ENCODE measurements around the gene FAM25G.
"Not testable (repeated sequence)": the region's sequence is repeated elsewhere in the genome, so short reads cannot be mapped to it uniquely, and the experiment has no call there.

Gene FAM25G

GRCh38 chr10:47465216-47465917, 26.1 kb downstream of the FAM25G start:
- DNase-seq, result not testable (repeated sequence)

GRCh38 chr10:47462577-47463358, 28.7 kb downstream of the FAM25G start:
- DNase-seq, result not testable (repeated sequence)

DNA sequence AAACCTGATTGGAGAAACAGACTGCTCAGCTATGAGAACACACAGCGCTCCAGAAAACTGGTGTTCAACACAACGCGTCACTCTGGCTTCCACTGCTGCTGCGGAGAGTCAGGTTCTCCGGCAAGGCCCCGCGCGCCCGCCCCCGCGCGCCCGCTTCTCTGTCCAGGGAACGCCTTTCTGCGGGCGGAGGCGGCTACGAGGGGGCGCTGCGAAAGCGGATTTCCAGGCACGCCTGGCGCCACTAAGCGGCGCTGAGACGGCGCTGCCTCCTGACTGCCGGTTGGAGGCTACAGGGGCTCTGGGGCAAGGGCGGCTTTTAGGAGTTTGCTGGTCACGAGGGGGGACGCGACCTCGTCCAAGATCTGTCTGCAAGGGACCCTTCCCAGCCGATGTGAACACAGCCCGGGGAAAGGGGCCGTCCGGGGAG, 30.2 kb downstream of the FAM25G start:
- peak in 16 of 58 donors; percentile 10 to 60 (median 25) for DNase-seq

DNA sequence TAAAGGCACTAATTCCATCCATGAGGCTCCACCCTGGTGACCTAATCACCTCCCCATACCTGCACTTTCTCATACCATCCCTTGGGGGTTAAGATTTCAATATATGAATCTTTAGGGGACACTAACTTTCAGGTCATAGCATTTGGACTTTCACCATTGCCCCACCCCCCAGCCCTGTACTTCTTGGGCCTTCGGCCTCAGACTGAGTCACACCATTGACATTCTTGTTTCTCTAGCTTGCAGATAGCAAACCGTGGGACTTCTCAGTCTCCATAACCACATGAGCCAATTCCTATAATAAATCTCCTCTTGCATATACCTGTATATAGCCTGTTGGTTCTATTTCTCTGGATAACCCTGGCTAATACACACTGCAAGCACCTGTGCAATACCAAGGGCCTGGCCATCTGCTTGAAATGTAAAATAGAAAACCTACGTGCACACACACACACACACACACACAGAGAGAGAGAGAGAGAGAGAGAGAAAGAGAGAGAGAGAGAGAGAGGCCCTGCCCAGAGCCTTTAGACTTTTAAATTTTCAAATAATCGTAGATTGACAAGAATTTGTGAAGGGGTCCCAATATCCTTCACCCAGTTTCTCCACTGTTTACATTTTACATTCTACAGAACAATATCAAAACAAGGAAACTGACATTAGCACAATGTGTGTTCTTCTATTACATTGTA, 32.9 kb downstream of the FAM25G start:
- DNase-seq, result no peak

DNA sequence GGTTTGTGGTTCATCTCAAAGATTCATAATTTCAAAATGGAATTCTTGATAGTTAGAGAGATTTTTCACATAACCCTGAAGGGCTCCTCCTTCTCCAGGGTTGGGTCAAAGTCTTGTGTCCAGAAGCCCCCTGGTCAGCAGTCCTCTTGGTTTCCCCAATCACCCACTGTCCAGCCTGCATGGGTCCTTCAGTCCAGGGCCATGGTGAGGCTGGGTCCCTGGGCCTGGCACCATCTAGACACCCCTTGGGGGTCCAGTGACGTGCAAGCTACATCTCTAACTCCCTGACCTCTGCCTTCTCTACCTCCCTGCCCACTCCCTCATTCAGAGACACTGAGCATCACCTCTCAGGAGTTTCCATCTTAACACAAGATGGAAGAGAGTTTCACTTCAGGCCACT, 33.7 kb downstream of the FAM25G start:
- no peak for DNase-seq

DNA sequence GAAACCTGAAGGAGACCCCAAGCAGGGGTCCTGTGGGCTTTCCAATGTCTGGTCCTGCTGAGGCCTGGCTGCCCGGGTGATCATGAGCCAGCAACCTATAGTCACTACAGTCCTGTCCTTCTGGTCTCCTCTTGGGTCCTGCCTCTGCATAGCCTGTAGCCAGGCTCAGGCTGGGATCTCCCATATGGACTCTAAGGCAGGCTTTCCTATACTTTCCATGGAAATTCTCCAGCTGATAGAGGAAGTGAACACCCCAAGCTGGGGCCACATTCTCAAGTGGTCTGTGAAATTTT, 34.0 kb downstream of the FAM25G start:
- DNase-seq, result no peak

DNA sequence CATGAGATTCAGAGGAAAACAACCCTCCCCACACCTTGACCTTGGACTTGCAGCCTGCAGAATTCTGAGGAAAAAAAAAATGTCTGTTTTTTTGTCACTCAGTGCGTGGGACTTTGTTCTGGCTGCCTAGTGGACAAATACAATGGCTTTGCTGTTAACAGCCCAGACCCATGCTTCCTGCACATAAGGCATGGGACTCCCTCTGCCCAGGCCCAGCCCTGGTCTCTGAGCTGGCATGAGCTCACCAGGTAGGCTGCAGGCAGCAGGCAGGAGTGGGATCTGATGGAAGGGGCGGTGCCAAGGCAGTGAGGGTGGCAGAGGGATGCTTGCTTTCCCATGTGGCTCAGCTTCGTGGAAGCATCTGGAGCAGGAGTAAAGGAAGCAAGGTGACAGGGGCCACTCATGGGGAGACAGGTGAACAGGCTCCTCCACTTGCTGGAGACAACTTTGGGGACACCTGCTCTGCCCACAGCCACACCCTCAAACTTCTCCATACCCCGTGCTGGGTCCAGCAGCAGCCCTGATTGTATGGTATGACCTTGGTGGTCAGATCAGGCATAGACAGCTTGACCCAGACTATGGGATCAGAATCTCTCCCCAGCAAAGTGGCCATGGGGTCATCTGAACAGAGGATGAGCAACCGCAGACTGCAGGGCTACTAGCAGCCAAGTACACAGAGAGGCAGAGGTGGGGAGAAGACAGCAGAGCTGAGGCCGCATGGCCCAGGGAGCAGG, 34.5 kb downstream of the FAM25G start:
- DNase-seq, result no peak

- no peak for DNase-seq
Observed at GRCh38 chr10:47456079-47456785, 35.3 kb downstream of the FAM25G start.

GRCh38 chr10:47455350-47456078, 36.0 kb downstream of the FAM25G start:
- peak in 1 of 58 donors; percentile 9 for DNase-seq

- DNase-seq, result no peak
Observed at GRCh38 chr10:47454780-47455058, 36.8 kb downstream of the FAM25G start.

GRCh38 chr10:47454008-47454779, 37.3 kb downstream of the FAM25G start:
- DNase-seq, result no peak

DNA sequence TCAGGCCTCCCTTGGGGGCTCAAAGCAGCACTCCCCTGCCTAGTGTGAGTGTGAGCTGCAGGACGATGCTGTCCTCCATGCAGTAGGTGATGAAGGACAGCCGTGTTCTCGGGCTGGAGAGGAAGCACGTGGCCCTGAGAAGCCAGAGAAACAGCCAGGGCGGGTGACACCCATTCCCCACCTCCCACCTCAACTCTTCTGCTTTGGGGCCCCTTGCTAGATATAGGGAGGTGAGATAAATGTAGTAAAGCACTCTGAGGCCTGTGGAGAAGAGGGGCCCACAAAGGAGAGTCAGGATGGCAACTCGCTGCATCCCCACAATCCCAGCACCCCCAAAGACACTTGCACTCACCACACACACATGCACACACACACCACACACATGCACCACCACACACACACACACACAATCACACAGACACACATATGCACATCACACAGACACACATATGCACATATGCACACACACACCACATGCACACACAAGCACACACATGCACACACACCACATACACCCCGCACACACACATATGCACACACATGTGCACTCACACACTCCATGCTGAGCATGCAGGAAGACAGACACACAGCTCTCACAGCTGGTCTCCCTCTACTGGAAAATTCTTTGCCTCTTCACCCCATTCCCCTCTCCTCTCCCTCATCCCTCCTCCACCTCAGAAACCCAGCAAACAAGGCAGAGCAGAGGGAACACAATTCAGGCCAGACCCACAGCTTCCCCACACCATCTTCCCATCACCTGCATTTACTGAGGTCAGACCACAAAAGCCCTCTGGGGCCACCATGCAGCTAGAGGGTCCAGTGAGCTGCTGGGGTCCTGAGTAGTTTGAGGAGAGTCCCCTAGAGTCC, 38.1 kb downstream of the FAM25G start:
- DNase-seq, result no peak

- DNase-seq, result no peak
Observed at GRCh38 chr10:47452495-47453140, 38.9 kb downstream of the FAM25G start.

DNA sequence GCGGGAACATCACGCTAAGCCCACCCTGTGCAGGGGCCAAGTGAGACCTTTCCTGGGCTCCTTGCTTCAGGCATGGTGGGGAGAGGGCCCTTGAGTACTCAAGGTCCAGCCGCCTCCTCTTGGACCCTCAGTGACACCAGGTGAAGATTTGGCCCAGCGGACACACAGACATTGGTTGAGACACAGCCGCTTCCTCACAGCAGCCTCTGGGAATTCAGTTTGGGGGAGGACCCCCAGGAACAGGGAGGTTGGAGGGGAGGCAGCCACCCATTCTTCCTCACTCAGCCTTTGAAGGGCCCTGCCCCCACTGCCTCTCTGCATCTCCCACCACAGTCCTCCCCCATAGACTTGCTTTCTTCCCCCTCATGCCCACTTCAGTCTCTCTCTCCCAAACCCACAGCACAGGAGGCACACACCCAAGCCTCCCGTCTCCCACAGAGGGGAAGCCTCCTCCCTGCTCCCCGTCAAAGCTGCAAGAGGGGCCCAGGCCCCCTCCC, 39.5 kb downstream of the FAM25G start:
- DNase-seq, result no peak

DNA sequence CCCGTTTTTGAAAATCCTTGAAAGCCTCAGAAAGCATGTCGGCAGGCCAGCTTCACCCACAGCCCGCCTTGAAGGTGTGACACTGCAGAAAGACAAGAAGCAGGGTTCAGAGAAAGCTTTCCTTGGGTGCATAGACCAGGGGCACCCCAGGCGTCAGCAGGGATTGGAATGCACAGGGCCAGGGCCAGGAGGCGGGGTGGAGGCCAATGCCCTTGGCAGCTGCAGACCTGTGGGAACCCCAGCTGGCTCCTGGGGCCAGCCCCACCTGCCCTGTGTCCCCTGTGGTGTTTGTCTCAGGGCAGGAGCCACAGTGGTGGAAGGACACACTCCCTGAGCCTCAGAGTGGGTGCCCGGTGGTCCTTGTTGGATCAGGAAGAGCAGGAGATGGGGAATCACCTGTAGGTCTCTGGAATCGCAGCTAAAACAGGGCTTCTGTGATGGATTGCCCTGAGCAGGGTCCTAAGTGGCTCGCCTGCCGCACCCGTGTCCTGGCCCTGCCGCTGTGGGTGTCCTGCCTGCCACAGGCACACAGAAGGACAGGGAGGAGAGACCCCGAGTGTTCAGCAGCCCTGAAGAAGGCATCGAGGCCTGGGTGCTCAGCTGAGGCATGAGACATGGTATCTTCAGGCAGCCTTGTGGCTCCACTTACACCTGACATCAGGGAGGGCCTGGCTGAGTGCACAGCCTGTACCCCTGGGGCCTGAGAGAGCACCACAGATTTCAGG, 40.1 kb downstream of the FAM25G start:
- DNase-seq, result no peak

DNA sequence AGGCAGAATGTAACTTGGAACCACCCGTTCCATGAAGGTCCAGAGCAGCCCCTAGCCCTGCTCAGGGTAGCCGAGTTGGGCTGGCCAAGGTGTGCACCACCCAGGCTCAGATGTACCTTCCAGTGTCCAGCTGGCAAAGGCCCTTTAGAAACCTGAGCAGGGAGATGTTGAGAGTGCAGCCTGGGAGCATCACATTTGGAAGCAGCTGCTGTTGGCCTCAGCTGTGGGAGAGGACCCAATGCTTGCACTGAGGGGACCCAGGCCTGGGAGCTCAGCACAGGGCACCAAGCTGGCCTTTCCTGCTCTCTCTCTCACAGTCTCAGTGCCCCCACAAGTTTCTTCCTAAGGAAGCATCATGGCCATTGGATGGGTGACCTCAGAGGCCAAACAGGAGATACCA, 41.1 kb downstream of the FAM25G start:
- no peak for DNase-seq

- DNase-seq, result no peak
Observed at GRCh38 chr10:47449979-47450378, 41.5 kb downstream of the FAM25G start.
